HG02571 (cell line): Measurements from ENCODE around the gene TP53INP2.
"Not testable (repeated sequence)": the region's sequence is repeated elsewhere in the genome, so short reads cannot be mapped to it uniquely, and the experiment has no call there.

ENCODE experiments used
- ATAC-seq: cut with Tn5 transposase; IDR thresholded peaks from one replicate; pipeline ENCODE4 v1.9.1; 2021; ENCODE audit warnings: mild to moderate bottlenecking, moderate library complexity; ENCODE audit not compliant: unreplicated experiment

TP53INP2 gene, protein sequence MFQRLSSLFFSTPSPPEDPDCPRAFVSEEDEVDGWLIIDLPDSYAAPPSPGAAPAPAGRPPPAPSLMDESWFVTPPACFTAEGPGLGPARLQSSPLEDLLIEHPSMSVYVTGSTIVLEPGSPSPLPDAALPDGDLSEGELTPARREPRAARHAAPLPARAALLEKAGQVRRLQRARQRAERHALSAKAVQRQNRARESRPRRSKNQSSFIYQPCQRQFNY

DNA sequence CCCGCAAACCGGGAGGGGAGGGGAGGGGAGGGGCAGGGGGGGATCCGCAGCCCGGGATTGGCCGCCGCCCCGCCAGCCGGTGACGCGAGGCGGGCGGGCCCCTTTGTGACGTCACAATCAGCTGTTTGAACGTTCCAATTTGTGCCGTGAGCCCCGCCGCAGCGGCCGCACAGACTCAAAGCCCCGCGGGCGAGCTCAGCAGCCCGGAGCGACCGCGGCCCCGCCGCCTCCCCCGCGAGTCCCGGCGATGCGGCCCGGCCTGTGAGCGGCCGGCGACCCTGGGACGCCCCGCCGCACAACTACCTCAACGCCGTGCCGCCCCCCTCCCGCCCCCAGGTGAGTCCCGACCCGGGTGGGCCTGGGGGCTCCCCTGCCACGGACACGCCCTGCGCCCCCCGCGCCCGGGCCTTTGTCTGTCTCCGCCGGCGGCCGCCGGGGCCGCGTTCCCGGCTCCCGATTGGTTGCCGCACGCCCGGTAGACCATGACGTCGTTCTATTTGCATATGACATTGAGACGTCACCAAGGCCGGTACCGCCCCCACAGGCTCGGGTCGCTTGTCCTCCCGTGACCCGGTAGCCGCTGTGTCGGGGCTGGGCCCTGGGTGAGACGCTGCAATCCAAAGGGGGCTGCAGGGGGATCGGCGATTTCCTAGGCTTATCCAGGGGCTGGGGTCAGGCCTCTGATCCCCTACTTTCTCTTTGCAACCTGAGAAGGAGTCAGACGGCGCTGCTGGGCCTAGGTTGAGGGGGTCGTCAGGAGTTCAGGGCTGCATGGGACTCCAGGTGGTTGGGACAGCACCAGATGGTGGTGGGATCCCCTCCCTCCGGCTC, at the start of gene TP53INP2:
TP53INP2 (plus strand) TSS at position 168 of the 831 bp plus-strand sequence. CDS start 4,396 bp downstream, outside the sequence.
- ATAC-seq: peak; percentile 49

DNA sequence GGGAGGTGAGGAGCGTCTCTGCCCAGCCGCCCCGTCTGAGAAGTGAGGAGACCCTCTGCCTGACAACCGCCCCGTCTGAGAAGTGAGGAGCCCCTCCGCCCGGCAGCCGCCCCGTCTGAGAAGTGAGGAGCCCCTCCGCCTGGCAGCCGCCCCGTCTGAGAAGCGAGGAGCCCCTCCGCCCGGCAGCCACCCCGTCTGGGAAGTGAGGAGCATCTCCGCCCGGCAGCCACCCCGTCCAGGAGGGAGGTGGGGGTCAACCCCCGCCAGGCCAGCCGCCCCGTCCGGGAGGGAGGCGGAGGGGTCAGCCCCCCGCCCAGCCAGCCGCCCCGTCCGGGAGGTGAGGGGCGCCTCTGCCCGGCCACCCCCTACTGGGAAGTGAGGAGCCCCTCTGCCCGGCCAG, 45.5 kb upstream of the TP53INP2 start:
- ATAC-seq: not testable (repeated sequence)

DNA sequence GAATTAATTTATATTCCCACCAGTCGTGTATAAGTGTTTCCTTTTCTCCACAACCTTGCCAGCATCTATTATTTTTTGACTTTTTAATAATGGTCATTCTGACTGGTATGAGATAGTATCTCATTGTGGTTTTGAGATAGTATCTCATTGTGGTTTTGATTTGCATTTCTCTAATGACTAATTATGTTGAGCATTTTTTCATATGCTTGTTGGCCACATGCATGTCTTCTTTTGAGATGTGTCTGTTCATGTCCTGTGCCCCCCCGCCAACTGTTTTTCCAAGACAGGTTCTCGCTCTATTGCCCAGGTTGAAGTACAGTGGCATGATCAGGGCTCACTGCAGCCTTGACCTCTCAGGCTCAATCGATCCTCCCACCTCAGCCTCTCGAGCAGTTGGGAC, 42.3 kb upstream of the TP53INP2 start:
- ATAC-seq: not testable (repeated sequence)

DNA sequence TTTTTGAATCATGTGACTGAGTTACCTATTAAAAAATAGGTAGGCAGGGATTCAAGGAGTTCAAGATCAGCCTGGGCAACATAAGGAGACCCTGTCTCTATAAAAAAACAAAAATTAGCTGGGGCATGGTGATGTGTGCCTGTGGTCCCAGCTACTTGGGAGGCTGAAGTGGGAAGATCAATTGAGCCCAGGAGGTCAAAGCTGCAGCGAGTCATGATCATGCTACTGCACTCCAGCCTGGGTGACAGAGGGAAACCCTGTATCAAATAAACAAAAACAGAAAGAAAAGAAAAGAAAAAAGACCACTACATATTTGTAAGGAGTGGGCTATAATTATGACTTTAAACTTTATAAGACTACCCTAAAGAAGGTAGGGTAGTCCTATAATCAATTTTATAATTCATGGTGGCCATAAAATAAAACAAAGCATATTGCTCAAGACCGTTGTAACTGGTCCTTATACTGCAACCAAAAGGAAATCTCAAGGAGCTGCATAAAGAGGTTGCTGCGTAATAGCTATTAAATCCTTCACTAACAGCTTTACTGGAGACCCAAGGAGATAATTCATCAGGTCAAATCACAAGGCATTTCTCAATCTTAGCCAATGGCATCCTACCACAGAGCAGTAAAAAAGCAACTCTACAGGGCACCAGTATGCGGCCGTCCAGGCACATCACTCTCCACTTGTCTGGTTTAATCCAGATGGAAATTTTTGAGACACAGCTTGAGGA, 40.8 kb upstream of the TP53INP2 start:
- ATAC-seq: no peak

DNA sequence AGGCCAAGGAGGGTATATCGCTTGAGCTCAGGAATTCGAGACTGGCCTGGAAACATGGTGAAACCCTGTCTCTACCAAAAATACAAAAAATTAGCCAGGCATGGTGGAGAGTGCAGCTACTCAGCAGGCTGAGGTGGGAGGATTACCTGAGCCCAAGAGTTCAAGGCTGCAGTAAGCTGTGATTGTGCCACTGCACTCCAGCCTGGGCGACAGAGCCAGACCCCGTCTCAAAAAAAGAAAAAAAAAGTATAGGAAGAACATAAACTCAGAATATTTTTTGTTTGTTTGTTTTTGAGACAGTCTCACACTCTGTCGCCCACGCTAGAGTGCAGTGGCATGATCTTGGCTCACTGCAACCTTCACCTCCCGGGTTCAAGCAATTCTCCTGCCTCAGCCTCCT, 39.4 kb upstream of the TP53INP2 start:
- ATAC-seq: not testable (repeated sequence)

DNA sequence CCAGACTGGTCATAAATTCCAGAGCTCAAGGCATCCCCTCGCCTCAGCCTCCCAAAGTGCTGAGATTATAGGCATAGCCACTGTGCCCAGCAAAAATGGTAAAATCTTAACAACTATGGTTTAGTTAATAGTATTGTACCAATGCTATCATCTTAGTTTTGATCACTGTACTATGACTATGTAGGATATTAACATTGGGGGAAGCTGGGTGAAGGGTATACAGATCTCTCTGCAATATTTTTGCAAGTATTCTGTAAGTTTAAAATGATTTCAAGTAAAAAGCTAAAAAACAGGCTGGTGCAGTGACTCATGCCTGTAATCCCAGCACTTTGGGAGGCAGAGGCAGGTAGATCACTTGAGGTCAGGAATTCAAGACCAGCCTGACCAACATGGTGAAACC, 35.0 kb upstream of the TP53INP2 start:
- ATAC-seq: no peak

DNA sequence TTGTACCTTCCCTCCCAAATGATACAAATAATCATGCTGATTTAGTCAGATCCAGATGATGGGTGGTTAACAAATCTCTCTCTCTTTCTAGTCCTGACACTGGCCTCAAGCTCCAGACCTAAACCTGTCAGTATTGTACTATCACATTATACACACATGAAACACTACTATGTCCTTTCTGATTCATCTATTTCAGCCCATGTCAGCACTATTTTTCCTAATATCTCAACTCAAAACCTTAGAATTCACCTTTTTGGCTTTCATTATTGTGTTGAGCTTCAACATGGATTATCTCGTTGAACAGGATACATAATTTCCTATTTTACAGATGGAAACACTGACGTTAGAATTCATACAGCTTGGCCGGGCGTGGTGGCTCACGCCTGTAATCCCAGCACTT, 30.7 kb upstream of the TP53INP2 start:
- no peak for ATAC-seq

DNA sequence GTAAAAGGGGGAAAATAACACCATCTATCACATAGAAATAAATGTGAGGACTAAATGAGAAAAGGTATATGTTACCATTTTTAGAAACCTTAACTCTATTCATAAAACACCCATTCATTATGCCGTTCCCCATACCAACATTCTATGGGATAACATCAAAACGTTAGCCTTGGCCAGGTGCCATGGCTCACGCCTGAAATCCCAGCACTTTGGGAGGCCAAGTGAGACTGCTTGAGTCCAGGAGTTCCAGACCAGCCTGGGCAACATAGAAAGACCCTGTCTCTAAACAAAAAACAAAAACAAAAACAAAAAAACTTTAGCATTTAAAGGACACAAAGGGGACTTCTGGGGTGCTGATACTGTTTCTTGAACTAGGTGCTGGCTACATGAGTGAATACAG, 28.6 kb upstream of the TP53INP2 start:
- no peak for ATAC-seq

DNA sequence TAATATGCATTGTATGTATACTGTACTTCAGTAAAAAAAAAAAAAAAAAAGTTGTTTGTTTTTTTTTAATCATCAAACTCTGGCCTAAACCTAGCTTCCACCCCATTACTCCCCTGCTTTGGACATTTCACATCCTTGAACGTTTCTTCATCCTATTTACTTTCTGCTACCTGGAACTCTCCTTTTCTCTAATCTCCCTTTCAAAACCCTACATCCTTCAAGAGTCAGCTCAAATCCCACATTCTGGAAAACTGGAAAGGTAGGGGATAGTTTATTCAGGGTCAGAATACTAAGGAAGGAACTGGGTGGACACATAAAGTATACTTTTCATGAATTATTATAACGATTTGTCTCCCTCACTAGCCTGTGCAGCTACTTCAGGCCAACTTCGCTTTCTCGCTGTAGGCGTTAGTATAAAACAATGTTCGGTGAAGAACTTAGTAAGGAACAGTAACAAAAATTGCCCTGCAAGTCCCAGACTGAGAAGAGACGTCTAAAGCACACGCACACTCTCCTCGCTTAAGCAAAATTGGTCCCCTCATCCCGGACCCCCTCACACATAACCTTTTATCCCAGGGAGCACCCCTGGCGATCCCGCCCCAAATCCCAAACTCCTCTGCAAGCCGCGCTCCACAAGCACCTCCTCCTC, 28.0 kb upstream of the TP53INP2 start:
- no peak for ATAC-seq

DNA sequence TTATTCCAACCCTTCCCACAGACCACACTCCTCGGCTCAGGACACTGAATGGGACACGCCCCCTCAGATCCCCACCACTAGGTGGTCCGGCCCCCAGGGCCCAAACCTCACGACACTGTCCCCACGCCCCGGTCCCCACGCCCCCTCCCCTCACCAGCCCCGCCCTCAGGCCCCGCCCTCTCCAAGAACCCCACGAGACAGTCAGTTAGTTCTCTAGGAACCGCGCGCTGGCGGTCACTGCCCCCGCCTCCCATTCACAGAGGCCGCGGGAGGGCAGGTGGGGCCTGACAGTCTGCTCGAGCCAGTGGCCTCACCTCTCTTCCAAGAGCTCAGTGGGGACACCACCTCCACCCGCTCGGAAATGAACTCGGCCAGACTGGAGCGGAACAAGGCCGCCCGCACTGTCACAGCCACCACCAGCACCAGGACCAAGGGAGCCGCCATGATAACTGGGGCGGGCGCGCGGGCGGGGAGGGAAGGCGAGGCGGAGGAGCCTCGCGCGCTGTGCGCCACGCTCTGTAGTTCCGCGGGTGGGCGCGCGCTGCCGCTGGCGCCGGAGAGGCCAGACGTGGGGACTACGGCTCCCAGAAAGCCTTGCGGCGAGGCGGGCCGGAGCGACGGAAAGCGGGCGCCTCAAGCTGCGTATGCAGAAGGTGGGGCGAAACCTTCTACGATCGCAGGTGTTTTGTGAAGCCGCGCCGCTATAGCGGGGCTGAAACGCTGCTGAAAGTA, 27.3 kb upstream of the TP53INP2 start, which contains the start of gene PIGU:
PIGU (minus strand) TSS at position 451 of the 732 bp plus-strand sequence; CDS start at position 444, 7 bp downstream.
- ATAC-seq: peak; percentile 94

DNA sequence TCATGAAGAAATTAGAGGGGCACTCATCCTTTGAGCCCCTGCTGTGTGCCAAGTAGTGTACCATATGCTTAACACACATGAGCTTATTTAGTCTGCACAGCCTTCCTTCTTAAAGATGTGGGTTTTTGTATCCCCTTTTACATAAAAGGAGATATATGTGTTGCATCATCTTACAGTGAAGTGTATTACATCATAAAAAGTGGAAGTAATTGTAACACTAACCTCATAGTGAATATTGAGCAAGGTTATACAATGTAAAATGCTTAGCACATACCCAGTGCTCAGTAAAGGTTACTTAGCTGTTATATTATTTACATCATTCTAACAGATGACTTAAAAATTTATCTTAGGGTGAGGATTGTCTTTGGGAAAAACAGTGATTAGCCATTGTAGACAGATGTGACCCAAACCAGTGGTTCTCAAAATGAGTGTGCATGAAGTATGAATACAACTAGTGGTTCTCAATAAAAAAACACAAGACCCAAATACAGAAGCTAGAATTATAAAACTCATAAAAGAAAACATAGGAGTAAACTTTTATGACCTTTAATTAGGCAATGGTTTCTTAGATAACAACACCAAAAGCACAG, 23.5 kb upstream of the TP53INP2 start:
- ATAC-seq: no peak

DNA sequence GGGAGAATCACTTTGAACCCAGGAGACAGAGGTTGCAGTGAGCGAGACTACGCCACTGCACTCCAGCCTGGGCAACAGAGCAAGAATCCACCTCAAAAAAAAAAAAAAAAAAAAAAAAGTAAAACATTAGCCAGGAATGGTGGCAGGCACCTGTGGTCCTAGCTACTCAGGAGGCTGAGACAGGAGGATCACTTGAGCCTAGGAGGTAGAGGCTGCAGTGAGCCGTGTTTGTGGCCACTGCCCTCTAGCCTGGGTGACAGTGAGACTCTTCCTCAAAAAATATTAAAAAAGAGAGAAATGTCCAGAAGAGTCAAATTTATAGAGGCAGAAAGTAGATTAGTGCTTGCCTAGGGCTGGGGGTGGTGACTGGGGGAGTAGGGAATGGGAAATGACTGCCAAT, 20.5 kb upstream of the TP53INP2 start:
- ATAC-seq: no peak

DNA sequence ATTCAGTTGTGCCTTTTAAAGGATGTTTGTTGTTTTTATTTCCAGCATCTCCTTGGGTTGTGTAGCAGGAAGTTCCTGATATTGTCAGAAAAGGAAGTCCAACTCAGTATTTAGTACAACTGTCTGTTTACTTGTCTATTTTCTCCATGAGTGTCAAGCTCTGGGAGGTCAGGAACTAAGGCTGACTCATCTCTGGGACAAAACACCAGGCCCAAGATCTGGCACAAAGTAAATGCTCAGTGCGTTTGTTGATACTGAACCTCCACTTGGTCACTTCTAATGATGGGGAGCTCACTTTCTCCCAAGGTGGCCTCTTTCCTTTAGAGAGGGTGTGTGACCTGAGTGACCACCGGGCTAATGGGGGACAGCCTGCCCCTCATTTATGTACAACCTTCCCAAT, 14.7 kb upstream of the TP53INP2 start:
- no peak for ATAC-seq

DNA sequence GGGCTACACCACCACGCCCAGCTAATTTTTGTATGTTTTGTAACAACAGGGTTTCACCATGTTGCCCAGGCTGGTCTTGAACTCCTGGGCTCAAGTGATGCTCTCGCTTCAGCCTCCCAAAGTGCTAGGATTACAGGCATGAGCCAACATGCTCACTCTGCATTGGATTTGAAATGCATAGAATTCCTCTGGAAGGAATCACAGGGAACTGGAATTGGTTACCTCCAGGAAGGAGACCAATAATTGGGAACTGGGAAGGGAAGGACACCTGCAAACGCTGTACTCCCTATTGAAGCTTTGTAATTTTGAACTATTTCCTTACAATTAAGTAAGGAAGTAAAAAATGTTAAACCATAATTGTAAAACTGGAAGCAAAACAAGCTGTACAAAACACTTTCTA, 12.3 kb upstream of the TP53INP2 start:
- ATAC-seq: no peak

DNA sequence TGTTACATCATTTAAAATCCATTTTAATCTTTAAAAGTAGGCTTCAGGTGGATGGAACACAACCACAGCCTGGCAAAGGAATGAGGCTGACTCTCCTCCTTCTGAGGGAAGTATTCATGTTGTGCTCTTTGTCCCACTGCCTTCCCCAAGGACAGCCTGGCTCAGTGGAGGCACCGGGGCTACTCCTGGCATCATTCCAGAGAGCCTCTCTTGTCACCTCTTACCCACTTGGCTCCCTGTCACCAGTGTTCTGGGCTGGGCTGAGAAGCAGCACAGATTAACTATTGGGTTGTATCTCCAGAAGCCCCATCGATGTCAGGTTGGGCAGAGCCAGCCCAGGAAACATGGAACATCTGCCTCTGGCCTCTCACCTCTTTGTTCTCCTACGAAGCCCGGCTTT, 10.7 kb upstream of the TP53INP2 start:
- ATAC-seq: no peak

DNA sequence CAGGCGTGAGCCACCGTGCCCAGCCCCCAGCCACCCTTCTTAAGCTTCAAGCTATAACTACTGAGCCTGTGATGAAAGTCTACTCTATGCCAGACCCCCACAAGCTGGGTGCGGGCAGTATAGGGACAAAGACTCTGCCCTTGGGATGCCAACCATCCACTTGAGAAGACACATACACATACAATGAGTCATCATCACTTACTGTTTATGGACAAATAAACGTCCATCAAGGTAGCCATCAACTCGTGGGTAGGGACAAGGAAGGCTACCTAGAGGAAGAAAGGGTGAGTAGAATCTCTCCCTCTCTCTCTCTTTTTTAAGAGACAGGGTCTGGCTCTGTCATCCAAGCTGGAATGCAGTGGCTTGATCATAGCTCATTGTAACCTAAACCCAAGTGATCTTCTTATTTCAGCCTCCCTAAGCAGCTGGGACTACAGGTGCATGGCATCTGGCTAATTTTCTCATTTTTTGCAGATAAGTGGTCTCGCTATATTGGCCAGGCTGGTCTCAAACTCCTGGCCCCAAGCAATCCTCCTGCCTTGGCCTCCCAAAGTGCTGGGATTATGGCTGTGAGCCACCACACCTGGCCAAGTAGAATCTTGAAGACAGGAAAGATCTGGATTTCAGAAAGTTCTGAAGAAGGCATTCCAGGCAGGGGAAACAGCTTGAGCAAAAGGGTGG, 2.6 kb upstream of the TP53INP2 start:
- ATAC-seq: no peak

DNA sequence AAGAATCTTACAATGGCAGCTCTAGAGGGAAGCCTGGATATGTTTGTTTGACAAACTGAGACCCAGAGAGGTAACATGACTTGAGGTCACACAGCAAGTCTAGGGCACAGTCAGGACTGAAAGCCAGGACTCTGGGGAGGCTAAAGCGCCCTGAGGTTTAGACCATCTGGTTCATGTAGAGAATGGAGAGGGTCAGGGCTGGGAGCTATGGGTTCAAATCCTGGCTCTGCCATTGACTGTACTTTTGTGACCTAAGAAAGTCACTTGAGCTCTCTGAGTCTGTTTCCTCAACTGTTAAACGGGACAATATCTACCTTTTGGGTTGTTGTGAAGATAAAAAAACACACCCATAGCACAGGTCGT, 1.1 kb upstream of the TP53INP2 start:
- ATAC-seq: no peak

DNA sequence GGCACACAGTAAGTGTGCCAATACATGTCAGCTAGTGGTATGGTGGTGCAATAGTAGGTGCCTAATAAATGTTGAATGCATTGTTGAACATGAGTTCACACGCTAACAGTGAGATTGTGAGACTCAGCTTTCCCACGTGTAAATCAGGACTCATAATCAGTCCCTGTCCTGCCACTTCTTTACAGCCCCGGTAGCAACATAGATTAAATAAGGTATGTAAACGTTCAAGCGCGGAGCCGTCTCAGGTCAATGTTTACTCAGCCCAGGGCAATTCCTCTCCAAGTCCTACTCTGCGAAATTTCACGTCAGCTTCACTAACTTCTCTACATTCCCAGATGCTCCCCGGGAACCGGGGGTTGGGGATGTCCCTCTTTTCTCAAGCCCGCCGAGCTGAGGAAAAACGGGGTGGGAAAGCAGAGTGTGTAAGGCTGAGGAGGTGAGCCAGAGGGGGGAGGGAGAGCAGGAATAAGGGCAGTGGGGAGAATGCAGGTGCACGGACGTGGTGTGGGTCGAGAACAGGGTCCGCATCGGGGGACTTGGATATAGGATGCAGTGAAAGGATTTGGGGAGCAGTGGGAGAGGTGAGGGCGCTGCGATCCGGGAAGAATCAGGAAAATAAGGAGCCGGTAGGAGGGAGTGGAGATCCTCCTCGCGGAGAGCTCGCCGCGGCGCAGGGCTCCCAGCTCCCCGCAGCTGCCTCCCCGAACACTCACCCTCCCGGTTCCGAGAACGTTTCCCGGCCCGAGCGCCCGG, 544 bp upstream of the TP53INP2 start:
- no peak for ATAC-seq

DNA sequence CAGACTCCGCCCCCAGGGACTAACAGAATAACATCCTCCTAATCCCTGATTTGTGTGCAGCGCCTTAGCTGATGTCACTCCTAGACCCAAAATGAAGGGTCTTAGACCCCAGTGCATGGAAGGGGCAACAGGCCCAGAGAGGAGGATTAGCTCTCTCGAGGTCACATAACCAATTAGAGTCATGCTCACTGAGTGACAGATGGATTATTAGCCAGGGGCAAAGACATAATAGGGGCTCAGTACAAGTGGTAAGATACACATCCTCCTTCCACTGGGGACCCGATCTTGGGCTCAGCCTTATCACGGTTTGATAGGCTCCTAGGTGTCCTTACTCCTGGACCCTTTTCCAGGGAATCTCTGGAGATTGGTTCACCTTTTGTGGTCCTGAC, 858 bp downstream of the TP53INP2 start:
- ATAC-seq: no peak
